Astrocyte (in vitro differentiated cells and primary cell): ENCODE measurements around the gene LSP1.

Experiments
- CTCF ChIP-seq: IDR thresholded peaks from 2 replicates; pipeline ENCODE4 v1.5.1; 2011; ENCODE audit warnings: low read depth, mild to moderate bottlenecking, inconsistent platforms, low read length, moderate library complexity; ENCODE audit not compliant: insufficient read depth
- EZH2 ChIP-seq: IDR thresholded peaks from 2 replicates; pipeline ENCODE4 v1.6.1; 2012; ENCODE audit warnings: mild to moderate bottlenecking, low read length, inconsistent platforms; ENCODE audit not compliant: insufficient read depth

DNA sequence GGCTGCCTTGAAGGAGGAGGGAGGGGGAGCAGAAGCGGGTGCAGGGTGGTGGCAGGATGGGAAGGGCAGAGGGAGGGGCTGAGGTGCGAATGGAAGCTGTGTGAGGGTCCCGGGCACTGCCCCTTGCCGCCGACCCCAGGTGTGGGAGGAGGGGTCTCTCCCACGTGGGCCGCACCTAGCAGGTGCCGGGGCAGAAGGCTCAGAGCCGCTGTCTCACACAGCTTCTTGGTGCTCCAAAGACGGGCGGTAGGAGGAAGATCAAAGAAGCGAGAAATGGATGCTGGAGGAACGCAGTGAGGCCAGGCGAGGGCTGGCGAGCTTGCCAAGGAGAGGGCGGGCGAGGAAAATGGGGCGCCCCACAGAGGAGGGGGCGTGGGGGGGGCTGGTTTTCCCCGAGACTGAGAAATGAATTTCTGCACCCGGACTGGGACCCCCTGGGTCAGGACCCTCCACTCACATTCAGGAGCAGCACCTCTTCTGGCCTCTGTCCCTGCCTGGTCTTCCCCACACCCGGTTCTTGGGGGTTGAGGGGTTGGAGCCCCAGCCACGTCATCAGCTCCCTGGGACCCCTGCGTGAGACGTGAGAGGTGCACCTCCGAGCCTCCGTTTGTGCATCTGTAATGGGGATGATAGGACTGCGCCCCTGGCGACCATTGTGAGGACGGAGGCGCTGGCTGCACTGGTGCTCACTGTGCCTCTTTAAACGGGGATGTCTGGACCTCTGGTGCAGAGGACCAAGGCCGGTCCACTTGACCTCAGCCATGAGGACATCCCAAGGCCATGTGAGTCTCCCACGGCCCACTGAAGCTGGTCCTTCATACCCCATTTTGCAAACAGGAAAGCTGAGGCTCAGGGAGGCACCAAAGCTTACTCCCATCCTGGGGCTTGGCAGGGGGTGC is 16.8 kb downstream of the LSP1 start:
- TF ChIP-seq CTCF = no peak
- TF ChIP-seq EZH2 = no peak
